ENCODE results near the gene C3orf20.

C3orf20 gene

GRCh38 chr3:14698601-14699244 lies 23.8 kb downstream of the C3orf20 start:
- DNase-seq (ENCODE audit: low read depth, low spot score) = no peak
- Histone ChIP-seq H3K4me3 (no peak overlapping the region), H3K9me3 (ENCODE audit: low read depth, low read length) (no peaks in the 10 kb centered on the region), H3K36me3 (ENCODE audit: insufficient read depth, low read length) (no peaks in the 10 kb centered on the region), H3K9ac (ENCODE audit: insufficient read length) (no peak overlapping the region), H3K27ac (no peak overlapping the region)
- TF ChIP-seq FOXP2 (optimal IDR thresholded peaks at IDR 0.05; ENCODE audit: control extremely low read depth, extremely low read length, insufficient read depth) (no peak), POLR2AphosphoS5 (IDR thresholded peaks at IDR 0.05; ENCODE audit: borderline replicate concordance, low read depth, low read length) (no peak), EZH2 (IDR thresholded peaks at IDR 0.05) (no peak)

GRCh38 chr3:14699643-14700042 lies 24.7 kb downstream of the C3orf20 start:
- Histone ChIP-seq H3K4me3 (no peak overlapping the region), H3K9ac (ENCODE audit: insufficient read length) (no peak overlapping the region), H3K9me3 (ENCODE audit: low read depth, low read length) (no peaks in the 10 kb centered on the region), H3K27ac (no peak overlapping the region), H3K36me3 (ENCODE audit: insufficient read depth, low read length) (no peaks in the 10 kb centered on the region)
- no peak for TF ChIP-seq POLR2AphosphoS5 (IDR thresholded peaks at IDR 0.05; ENCODE audit: borderline replicate concordance, low read depth, low read length)
- TF ChIP-seq FOXP2 (optimal IDR thresholded peaks at IDR 0.05; ENCODE audit: control extremely low read depth, extremely low read length, insufficient read depth) = no peak
- TF ChIP-seq EZH2 (IDR thresholded peaks at IDR 0.05) = no peak
- DNase-seq (ENCODE audit: low read depth, low spot score) = no peak

GRCh38 chr3:14700891-14701290 lies 25.9 kb downstream of the C3orf20 start:
- DNase-seq (ENCODE audit: low read depth, low spot score) = no peak
- H3K27ac ChIP-seq = no peak overlapping the region
- H3K36me3 ChIP-seq (ENCODE audit: insufficient read depth, low read length) = no peaks in the 10 kb centered on the region

GRCh38 chr3:14701676-14702075 lies 26.7 kb downstream of the C3orf20 start:
- Histone ChIP-seq H3K36me3 (ENCODE audit: insufficient read depth, low read length) (no peaks in the 10 kb centered on the region), H3K9me3 (ENCODE audit: low read depth, low read length) (no peaks in the 10 kb centered on the region), H3K9ac (ENCODE audit: insufficient read length) (no peak overlapping the region), H3K27ac (no peak overlapping the region), H3K4me3 (no peak overlapping the region)
- TF ChIP-seq EZH2 (IDR thresholded peaks at IDR 0.05) = no peak
- TF ChIP-seq FOXP2 (optimal IDR thresholded peaks at IDR 0.05; ENCODE audit: control extremely low read depth, extremely low read length, insufficient read depth) = no peak
- TF ChIP-seq POLR2AphosphoS5 (IDR thresholded peaks at IDR 0.05; ENCODE audit: borderline replicate concordance, low read depth, low read length) = no peak
- no peak for DNase-seq (ENCODE audit: low read depth, low spot score)

More at GRCh38 chr3:14700891-14701290, 25.9 kb downstream of the C3orf20 start:
- Histone ChIP-seq H3K4me3 (no peak overlapping the region), H3K9me3 (ENCODE audit: low read depth, low read length) (no peaks in the 10 kb centered on the region), H3K9ac (ENCODE audit: insufficient read length) (no peak overlapping the region)
- no peak for TF ChIP-seq EZH2 (IDR thresholded peaks at IDR 0.05)
- TF ChIP-seq FOXP2 (optimal IDR thresholded peaks at IDR 0.05; ENCODE audit: control extremely low read depth, extremely low read length, insufficient read depth) = no peak
- no peak for TF ChIP-seq POLR2AphosphoS5 (IDR thresholded peaks at IDR 0.05; ENCODE audit: borderline replicate concordance, low read depth, low read length)

GRCh38 chr3:14703128-14703750 lies 28.3 kb downstream of the C3orf20 start:
- Histone ChIP-seq H3K27ac (no peak overlapping the region), H3K9ac (ENCODE audit: insufficient read length) (no peak overlapping the region), H3K9me3 (ENCODE audit: low read depth, low read length) (no peaks in the 10 kb centered on the region), H3K36me3 (ENCODE audit: insufficient read depth, low read length) (no peaks in the 10 kb centered on the region), H3K4me3 (no peak overlapping the region)
- TF ChIP-seq EZH2 (IDR thresholded peaks at IDR 0.05) (no peak), FOXP2 (optimal IDR thresholded peaks at IDR 0.05; ENCODE audit: control extremely low read depth, extremely low read length, insufficient read depth) (no peak), POLR2AphosphoS5 (IDR thresholded peaks at IDR 0.05; ENCODE audit: borderline replicate concordance, low read depth, low read length) (no peak)
- DNase-seq (ENCODE audit: low read depth, low spot score) = no peak

- Histone ChIP-seq H3K9me3 (ENCODE audit: low read depth, low read length) (no peaks in the 10 kb centered on the region), H3K4me3 (no peak overlapping the region), H3K9ac (ENCODE audit: insufficient read length) (no peak overlapping the region), H3K27ac (no peak overlapping the region), H3K36me3 (ENCODE audit: insufficient read depth, low read length) (no peaks in the 10 kb centered on the region)
- TF ChIP-seq FOXP2 (optimal IDR thresholded peaks at IDR 0.05; ENCODE audit: control extremely low read depth, extremely low read length, insufficient read depth) = no peak
- no peak for TF ChIP-seq EZH2 (IDR thresholded peaks at IDR 0.05)
- no peak for TF ChIP-seq POLR2AphosphoS5 (IDR thresholded peaks at IDR 0.05; ENCODE audit: borderline replicate concordance, low read depth, low read length)
- no peak for DNase-seq (ENCODE audit: low read depth, low spot score)
Observed at GRCh38 chr3:14703791-14704190, 28.9 kb downstream of the C3orf20 start.

GRCh38 chr3:14706096-14706495 lies 31.2 kb downstream of the C3orf20 start:
- no peak for DNase-seq (ENCODE audit: low read depth, low spot score)
- H3K4me3 ChIP-seq = no peak overlapping the region
- TF ChIP-seq POLR2AphosphoS5 (IDR thresholded peaks at IDR 0.05; ENCODE audit: borderline replicate concordance, low read depth, low read length) = no peak
- TF ChIP-seq FOXP2 (optimal IDR thresholded peaks at IDR 0.05; ENCODE audit: control extremely low read depth, extremely low read length, insufficient read depth) = no peak
- no peak for TF ChIP-seq EZH2 (IDR thresholded peaks at IDR 0.05)
- H3K9ac ChIP-seq (ENCODE audit: insufficient read length) = no peak overlapping the region
- H3K27ac ChIP-seq = no peak overlapping the region
- no peaks in the 10 kb centered on the region for H3K36me3 ChIP-seq (ENCODE audit: insufficient read depth, low read length)
- H3K9me3 ChIP-seq (ENCODE audit: low read depth, low read length) = no peaks in the 10 kb centered on the region

GRCh38 chr3:14716591-14716990 lies 41.6 kb downstream of the C3orf20 start:
- no peak overlapping the region for H3K9ac ChIP-seq (ENCODE audit: insufficient read length)
- no peak overlapping the region for H3K27ac ChIP-seq
- TF ChIP-seq POLR2AphosphoS5 (IDR thresholded peaks at IDR 0.05; ENCODE audit: borderline replicate concordance, low read depth, low read length) (no peak), FOXP2 (optimal IDR thresholded peaks at IDR 0.05; ENCODE audit: control extremely low read depth, extremely low read length, insufficient read depth) (no peak), EZH2 (IDR thresholded peaks at IDR 0.05) (no peak)
- no peak overlapping the region for H3K4me3 ChIP-seq
- no peaks in the 10 kb centered on the region for H3K36me3 ChIP-seq (ENCODE audit: insufficient read depth, low read length)
- H3K9me3 ChIP-seq (ENCODE audit: low read depth, low read length) = no peaks in the 10 kb centered on the region
- no peak for DNase-seq (ENCODE audit: low read depth, low spot score)

Data from SK-N-MC (cell line).